HG02970 (cell line): ENCODE measurements around the gene ZBTB7C.

Source experiments
- ATAC-seq: cut with Tn5 transposase; IDR thresholded peaks from one replicate; pipeline ENCODE4 v1.9.1; 2021; ENCODE audit warnings: mild to moderate bottlenecking, moderate library complexity, moderate number of reproducible peaks; ENCODE audit not compliant: unreplicated experiment, low FRiP score

ZBTB7C gene

GRCh38 chr18:48132797-48133655, 276.2 kb downstream of the ZBTB7C start:
- no peak for ATAC-seq

DNA sequence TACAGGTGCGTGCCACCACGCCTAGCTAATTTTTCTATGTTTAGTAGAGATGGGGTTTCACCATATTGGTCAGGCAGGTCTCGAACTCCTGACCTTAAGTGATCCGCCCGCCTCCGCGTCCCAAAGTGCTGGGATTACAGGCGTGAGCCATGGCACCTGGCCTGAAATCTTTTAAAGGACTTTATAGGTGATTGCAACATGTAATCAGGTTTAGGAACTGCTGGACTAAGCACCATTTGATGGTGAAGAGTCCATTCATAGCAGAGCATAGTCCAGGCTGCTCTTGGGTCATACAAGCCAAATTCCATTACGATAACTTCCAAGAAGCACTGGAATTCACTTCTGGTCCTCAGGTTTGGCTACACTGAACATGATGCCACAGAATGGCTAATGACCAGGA, 278.1 kb downstream of the ZBTB7C start:
- ATAC-seq = no peak

- no peak for ATAC-seq
Measured at GRCh38 chr18:48129621-48130082, 279.5 kb downstream of the ZBTB7C start.

DNA sequence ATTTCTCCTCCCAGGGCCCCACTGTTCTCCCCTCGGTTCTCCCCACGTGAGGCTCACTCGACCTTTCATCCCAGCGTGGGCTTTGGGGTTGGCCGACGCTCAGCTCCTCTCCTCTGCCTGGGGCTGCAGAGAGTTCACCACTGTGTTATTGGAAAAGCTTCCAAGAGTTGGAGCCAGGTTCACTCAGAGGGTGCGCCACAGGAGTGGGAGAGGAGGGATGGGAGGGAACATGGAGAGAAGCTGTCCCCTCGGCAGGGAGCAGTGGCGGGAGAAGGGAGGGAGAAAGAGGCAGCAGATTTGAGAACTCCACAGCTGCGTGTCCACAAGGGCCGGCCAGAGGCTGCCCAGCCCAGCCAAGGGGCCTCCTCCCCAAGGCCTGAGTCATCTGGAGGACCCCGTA, 281.6 kb downstream of the ZBTB7C start:
- ATAC-seq = no peak

- ATAC-seq = no peak
Measured at GRCh38 chr18:48126240-48126639, 282.9 kb downstream of the ZBTB7C start.

DNA sequence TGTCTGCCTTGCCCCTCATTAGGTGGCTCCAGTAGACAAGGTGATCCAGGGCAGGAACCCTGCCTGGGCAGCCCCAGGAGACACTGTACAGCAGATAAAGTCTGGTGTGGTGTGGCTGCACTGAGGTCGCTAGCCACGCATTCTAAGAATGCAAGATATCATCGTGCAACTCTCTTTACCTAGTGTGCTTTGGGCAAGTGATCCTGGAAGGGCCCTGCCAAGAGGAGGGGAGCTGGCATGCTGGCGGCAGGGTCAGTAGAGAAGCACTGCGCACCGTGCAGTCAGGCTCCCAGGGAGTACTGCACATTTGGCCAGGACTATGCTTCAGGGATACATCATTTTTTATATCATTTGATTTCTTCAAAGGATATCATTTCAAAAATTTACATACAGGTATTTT, 283.5 kb downstream of the ZBTB7C start:
- no peak for ATAC-seq

GRCh38 chr18:48124857-48125626, 284.1 kb downstream of the ZBTB7C start:
- ATAC-seq = no peak

GRCh38 chr18:48123941-48124340, 285.2 kb downstream of the ZBTB7C start:
- ATAC-seq = no peak

- no peak for ATAC-seq
Measured at GRCh38 chr18:48123324-48123723, 285.9 kb downstream of the ZBTB7C start.

DNA sequence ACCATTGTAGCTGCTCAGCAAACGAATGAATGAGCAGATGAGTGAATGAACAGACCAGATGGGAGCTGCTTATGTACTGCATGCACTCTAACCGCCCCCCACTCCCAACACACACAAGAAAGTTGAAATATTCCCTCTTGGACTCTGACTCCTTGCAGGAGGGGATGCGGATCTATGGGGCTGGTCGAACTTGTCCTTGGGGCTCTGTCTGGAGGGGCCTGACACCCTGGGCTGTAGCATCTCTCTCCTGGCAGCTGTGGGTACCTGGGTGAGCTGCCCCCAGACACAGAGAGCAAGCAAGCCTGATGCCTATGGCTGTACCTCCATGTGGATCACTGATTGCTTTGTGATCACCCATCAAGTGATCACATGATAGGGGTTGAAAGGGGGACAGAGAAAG, 286.4 kb downstream of the ZBTB7C start:
- no peak for ATAC-seq

DNA sequence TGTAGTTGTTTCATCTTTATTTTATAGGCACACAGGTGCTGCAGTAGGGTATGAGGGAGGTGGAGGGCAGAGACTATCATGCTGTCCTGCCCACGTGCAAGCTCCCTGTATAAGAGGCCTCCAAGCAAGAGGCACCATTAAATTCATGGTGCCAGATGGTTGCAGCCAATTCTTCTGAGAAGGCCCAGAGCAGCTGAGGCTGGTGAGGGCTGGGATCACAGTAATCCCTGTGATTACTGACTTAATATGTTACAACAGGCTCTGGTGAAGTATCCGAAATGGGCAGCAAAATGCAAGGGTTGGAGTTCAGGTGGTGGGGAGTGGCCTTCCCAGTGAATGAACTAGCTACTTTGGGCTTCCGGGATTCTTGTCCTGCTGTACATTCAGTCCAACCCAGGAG, 286.8 kb downstream of the ZBTB7C start:
- ATAC-seq = no peak

GRCh38 chr18:48121752-48122151, 287.4 kb downstream of the ZBTB7C start:
- ATAC-seq = no peak

- ATAC-seq = no peak
Measured at GRCh38 chr18:48119204-48119603, 290.0 kb downstream of the ZBTB7C start.

- no peak for ATAC-seq
Measured at GRCh38 chr18:48116873-48117630, 292.1 kb downstream of the ZBTB7C start.

DNA sequence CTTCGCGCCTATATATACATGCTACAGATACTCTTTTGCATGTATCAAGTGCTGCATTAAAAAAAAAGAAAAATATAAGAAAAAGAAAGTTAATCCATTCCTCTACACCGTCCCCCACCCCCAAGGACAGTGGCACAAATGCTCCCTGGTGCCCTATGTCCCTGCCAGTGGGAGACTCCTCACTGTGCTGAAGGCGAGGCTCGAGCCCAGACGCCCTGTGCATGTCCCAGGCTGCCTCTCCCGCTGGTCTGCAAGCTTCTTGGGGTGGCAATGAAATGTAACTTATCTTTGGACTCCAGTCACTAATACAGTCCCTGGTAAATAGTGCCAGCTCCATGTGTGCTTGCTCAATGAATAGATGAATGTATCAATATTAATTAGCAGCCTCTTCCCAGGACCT, 293.2 kb downstream of the ZBTB7C start:
- no peak for ATAC-seq

DNA sequence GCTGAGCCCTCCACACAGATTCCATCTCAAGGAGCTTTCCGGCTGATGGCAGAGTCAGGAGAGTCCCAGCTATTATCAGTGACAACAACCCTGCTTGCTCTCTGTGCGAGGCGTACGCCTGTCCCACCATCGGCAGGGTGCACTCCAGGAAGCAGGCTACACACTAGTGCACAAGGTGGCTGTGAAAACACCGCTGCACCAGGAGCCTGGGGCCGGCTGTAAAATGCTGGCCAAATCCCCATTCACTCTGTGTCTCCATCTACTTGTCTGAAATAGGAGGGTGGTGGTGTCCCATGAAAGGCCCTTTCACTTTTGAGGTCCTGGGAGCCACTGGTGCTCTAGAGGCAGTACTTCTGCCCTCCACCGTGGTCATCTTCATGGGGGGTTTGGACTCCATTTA, 295.5 kb downstream of the ZBTB7C start:
- ATAC-seq = no peak

DNA sequence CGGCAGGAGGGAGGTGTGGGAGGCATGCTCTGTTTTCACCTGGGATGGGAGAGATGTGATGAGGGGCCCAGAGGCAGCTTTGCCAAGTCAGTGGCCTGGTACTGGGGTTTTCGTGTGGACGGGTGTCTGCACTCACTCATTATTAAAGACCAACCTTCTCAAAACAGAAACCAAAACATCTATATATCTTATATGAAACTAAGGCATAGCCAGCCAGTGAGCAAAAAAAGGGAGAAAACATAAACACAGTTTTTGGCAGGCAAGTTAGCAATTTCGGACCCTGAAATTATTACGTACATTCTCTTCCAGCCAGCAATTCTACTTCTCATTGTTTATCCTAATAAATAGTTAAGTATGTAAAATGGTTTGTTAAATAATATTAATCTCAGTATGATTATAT, 297.6 kb downstream of the ZBTB7C start:
- ATAC-seq = no peak

DNA sequence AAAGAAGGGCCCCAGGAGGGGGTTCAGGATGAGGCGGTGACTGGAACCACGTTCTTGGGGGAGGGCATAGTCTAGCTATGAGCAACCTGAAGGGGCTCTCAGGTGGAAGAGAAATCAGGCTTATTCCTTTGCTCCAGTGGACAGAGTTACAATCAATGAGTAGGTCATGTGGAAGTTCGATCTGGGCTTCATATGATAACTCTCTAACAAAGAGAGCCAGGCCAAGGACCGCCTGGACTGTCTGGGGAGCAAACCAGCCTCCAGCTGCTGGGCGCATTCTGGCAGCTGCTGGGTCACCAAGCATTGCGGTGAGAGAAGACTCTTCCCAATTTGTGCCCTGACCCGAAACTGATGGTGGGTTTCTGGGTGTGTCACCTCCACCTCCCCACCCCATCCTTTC, 298.4 kb downstream of the ZBTB7C start:
- ATAC-seq = no peak

DNA sequence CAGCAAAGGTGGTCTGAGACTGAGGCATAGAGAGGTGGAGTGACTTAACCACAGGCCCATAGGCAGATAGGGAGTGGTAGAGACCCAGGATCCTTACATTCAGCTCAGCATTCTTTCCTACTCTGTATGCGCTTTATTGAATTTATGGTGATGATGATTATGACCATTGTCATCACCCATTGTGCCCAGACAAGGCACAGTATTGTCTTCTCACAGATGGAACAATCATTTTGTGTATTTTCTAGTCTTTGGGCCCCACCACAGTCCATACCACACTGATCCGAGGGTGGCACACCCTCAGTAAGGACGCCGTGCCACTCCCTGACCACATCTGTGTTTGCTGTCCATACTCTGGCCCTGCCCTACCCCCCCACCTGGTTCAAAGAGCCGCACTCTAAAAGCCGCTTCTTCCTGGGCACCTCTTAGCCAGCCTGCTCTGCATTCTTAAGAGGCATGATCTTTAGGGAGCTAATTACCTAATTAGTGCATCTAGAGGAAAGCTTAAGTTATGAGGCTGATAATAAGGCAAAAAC, 299.2 kb downstream of the ZBTB7C start:
- ATAC-seq = no peak

- ATAC-seq = no peak
Measured at GRCh38 chr18:48108136-48108535, 301.0 kb downstream of the ZBTB7C start.
